ENCODE measurements around the gene FES.

The FES gene

GRCh38 chr15:90886291-90886614, 1.9 kb downstream of the FES start:
- no peak for DNase-seq (ENCODE audit: low read depth, low spot score)
- ChIA-PET POLR2A (no interaction called here), CTCF (interaction anchor here (0.7 to 7.1 kb wide), 66 partner anchors 9 to 638 kb away, joined by 3 to 204 read pairs (median 6); partner anchors contain the start of genes BLM, FURIN, HDDC3 and MAN2A2)
- TF ChIP-seq, protein P1, sequence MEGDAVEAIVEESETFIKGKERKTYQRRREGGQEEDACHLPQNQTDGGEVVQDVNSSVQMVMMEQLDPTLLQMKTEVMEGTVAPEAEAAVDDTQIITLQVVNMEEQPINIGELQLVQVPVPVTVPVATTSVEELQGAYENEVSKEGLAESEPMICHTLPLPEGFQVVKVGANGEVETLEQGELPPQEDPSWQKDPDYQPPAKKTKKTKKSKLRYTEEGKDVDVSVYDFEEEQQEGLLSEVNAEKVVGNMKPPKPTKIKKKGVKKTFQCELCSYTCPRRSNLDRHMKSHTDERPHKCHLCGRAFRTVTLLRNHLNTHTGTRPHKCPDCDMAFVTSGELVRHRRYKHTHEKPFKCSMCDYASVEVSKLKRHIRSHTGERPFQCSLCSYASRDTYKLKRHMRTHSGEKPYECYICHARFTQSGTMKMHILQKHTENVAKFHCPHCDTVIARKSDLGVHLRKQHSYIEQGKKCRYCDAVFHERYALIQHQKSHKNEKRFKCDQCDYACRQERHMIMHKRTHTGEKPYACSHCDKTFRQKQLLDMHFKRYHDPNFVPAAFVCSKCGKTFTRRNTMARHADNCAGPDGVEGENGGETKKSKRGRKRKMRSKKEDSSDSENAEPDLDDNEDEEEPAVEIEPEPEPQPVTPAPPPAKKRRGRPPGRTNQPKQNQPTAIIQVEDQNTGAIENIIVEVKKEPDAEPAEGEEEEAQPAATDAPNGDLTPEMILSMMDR (IDR thresholded peaks at IDR 0.05; ENCODE audit: insufficient read depth, low read length, missing control alignments) = no peak
- no peak overlapping the region for H3K4me3 ChIP-seq (ENCODE audit: low read depth, low read length)

DNA sequence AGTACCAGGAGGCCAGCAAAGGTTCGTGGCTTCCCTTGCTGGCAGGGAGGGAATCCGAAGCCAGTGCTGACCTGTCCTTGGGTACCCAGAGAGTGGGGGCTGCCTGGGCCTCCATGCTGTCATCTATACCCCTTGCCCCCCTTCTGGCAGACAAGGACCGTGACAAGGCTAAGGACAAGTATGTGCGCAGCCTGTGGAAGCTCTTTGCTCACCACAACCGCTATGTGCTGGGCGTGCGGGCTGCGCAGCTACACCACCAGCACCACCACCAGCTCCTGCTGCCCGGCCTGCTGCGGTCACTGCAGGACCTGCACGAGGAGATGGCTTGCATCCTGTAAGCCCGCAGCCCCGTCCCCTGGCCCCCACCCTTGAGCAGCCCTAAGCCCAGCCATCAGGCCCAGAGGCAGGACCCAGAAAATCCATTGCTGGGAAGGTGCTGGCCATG, 2.8 kb downstream of the FES start:
- POLR2A ChIA-PET = no interaction called here
- CTCF ChIA-PET = interaction anchor here (0.8 to 7.1 kb wide), 24 partner anchors 8 to 388 kb away, joined by 3 to 204 read pairs (median 8); partner anchors contain the start of genes HDDC3, MAN2A2 and UNC45A
- TF ChIP-seq, protein P1 (IDR thresholded peaks at IDR 0.05; ENCODE audit: insufficient read depth, low read length, missing control alignments) = no peak
- no peak overlapping the region for H3K4me3 ChIP-seq (ENCODE audit: low read depth, low read length)
- no peak for DNase-seq (ENCODE audit: low read depth, low spot score)

- ChIA-PET CTCF (interaction anchor here (0.6 to 2.8 kb wide), 6 partner anchors 12 to 280 kb away, joined by 3 to 20 read pairs (median 8); partner anchors contain the start of gene MAN2A2), POLR2A (no interaction called here)
- H3K4me3 ChIP-seq (ENCODE audit: low read depth, low read length) = no peak overlapping the region
- TF ChIP-seq, protein P1 (IDR thresholded peaks at IDR 0.05; ENCODE audit: insufficient read depth, low read length, missing control alignments) = no peak
- DNase-seq (ENCODE audit: low read depth, low spot score) = no peak
Measured at GRCh38 chr15:90889313-90889730, 5.0 kb downstream of the FES start.

GRCh38 chr15:90889736-90890456, 5.6 kb downstream of the FES start:
- TF ChIP-seq, protein P1 (IDR thresholded peaks at IDR 0.05; ENCODE audit: insufficient read depth, low read length, missing control alignments) = no peak
- no peak for DNase-seq (ENCODE audit: low read depth, low spot score)
- POLR2A ChIA-PET = no interaction called here
- CTCF ChIA-PET = interaction anchor here (0.6 to 2.8 kb wide), 6 partner anchors 11 to 280 kb away, joined by 3 to 20 read pairs (median 8); partner anchors contain the start of gene MAN2A2
- H3K4me3 ChIP-seq (ENCODE audit: low read depth, low read length) = no peak overlapping the region

GRCh38 chr15:90890839-90891238, 6.5 kb downstream of the FES start:
- ChIA-PET POLR2A (no interaction called here), CTCF (interaction anchor here (1.1 to 2.6 kb wide), 3 partner anchors 10 to 243 kb away, joined by 3 to 20 read pairs (median 4); partner anchors contain the start of gene MAN2A2)
- DNase-seq (ENCODE audit: low read depth, low spot score) = no peak
- H3K4me3 ChIP-seq (ENCODE audit: low read depth, low read length) = no peak overlapping the region
- TF ChIP-seq, protein P1 (IDR thresholded peaks at IDR 0.05; ENCODE audit: insufficient read depth, low read length, missing control alignments) = no peak

GRCh38 chr15:90891346-90891949, 7.1 kb downstream of the FES start:
- TF ChIP-seq, protein P1 (IDR thresholded peaks at IDR 0.05; ENCODE audit: insufficient read depth, low read length, missing control alignments) = no peak
- CTCF ChIA-PET = interaction anchor here (1.1 to 2.6 kb wide), 2 partner anchors 11 to 244 kb away, joined by 3 to 14 read pairs; partner anchors contain the start of gene MAN2A2
- no peak for DNase-seq (ENCODE audit: low read depth, low spot score)
- POLR2A ChIA-PET = no interaction called here
- no peak overlapping the region for H3K4me3 ChIP-seq (ENCODE audit: low read depth, low read length)
